ENCODE measurements around the gene WIPF3.
"Not testable (repeated sequence)": the region's sequence is repeated elsewhere in the genome, so short reads cannot be mapped to it uniquely, and the experiment has no call there.

The WIPF3 gene

GRCh38 chr7:29881724-29882123 is 75.4 kb downstream of the WIPF3 start:
- no peak for DNase-seq (ENCODE audit: low spot score)

- DNase-seq (ENCODE audit: low spot score): no peak
Observed at GRCh38 chr7:29882481-29882880, 76.2 kb downstream of the WIPF3 start.

DNA sequence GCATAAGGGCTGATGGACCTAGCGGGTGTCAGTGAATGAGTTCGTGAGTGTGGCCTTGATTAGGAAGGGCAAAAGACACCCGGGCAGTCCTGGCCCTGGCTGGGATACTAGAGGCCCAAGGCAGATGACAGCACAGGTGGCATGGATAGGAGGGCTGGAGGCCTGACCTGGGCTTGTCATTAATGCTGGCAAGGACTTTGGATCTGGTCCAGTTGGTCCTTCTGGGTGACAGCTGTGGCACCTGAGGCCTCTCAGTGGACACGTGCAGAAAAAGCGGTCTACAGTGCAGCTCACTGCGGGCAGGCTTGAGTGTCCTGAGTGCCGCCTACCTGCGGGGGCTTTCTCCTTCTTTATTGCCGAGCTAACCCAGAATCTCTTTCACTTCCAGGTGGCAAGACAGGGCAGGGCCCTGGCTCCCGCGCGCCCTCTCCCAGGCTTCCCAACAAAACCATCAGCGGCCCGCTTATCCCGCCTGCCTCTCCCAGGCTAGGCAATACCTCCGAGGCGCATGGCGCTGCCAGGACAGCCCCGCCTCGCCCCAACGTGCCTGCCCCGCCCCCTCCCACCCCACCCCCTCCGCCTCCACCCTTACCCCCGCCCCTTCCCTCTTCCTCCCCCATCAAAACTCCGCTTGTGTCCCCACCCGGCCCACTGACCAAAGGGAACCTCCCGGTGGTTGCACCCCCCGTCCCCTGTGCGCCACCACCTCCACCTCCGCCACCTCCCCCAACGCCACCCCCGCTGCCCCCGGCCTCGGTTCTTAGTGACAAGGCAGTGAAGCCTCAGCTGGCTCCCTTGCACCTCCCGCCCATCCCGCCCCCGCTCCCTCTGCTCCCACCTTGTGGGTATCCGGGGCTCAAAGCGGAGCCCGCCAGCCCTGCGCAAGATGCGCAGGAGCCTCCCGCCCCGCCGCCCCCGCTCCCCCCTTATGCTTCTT is 77.4 kb downstream of the WIPF3 start:
- no peak for DNase-seq (ENCODE audit: low spot score)

DNA sequence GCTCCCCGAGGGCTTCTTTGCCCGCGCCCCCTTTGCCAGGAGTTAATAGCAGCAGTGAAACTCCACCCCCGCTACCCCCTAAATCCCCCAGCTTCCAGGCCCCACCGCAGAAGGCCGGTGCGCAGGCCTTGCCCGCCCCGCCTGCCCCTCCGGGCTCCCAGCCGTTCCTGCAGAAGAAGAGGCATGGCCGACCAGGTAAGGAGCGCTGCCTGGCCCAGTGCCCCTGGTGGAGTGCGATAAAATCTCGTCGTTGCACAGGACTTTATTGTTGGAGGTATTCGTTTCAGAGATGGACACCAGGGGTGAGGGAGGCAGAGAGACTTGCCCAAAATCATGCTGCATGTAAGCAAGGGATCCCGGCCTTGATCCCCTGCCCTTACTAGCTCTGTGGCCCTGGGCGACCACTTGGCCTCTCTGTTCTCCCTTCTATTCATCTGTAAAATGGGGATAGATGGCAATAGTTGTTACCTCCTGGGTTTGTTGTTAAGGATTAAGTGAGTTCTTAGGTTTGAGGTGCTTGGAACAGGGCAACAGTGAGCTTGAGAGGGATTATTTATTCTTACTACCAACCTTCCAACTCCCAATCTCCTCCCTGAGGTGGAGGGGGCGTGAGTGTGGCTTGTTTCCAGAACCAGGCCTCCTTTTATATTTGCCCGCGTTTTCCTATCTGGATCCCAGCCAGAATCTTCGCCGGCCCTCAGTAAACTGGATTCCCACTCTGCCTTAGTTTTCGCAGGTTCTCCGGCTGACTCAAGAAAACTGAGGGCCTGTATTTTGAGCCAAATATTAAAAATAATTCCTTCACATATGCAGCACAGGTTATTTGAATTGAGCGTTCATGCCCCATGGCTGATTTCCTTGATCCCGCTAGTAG is 78.3 kb downstream of the WIPF3 start:
- DNase-seq (ENCODE audit: low spot score): peak; percentile 36

- no peak for DNase-seq (ENCODE audit: low spot score)
Observed at GRCh38 chr7:29885626-29886025, 79.3 kb downstream of the WIPF3 start.

DNA sequence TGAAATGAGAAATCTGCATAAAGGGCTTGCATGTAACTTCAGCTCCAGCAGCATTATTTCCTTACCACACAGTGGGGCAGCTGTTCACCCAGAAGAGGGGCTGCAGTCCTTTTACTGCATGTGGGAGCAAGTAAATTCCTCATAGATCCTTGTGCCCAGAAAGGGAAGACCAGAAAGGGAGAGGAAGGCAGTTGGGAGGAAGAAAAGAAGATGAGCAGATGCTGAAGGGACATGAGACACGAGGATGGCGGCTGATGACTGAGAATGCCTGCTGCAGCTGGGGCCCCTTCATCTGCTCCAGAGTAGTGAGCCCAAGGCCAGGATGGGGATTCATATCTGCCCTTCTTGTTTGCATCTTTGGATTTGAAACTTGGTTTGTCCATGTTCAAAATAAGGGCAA is 80.5 kb downstream of the WIPF3 start:
- DNase-seq (ENCODE audit: low spot score): no peak

DNA sequence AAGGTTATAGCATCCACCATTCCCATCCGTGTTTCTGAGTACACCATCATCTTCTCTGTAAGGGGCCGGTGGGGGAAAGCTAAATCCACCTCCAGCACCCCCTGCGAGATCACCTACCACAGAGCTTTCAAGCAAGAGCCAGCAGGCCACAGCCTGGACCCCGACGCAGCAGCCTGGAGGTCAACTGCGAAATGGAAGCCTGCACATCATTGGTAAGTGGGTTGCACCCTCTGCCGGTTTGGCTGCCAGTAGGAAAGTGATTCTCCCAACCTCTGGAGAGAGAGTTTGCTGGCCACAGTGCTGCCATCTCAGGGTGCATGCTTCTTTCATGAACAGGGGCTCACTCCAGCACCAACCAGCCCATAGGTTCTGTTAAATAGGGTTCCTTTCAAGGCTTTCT is 81.7 kb downstream of the WIPF3 start:
- no peak for DNase-seq (ENCODE audit: low spot score)

GRCh38 chr7:29889288-29889687 is 83.0 kb downstream of the WIPF3 start:
- no peak for DNase-seq (ENCODE audit: low spot score)

DNA sequence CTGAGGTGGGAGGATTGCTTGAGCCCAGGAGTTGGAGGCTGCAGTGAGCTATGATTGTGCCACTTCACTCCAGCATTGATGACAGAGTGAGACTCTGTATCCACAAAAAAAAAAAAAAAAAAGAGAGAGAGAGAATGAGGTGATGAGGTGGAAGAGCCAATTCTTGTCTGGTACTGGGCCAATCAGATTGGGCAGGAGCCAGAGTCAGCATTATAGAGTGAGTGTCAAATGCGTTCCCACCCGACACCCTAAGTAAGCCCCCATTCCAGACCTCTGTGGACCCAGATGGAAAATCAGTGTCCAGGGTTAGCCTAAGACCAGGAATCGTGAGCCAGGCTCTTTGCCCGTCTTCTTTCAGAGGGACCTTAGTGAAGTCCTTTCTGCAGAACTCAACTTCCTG is 83.9 kb downstream of the WIPF3 start:
- DNase-seq (ENCODE audit: low spot score): no peak

GRCh38 chr7:29890786-29891185 is 84.5 kb downstream of the WIPF3 start:
- DNase-seq (ENCODE audit: low spot score): not testable (repeated sequence)

DNA sequence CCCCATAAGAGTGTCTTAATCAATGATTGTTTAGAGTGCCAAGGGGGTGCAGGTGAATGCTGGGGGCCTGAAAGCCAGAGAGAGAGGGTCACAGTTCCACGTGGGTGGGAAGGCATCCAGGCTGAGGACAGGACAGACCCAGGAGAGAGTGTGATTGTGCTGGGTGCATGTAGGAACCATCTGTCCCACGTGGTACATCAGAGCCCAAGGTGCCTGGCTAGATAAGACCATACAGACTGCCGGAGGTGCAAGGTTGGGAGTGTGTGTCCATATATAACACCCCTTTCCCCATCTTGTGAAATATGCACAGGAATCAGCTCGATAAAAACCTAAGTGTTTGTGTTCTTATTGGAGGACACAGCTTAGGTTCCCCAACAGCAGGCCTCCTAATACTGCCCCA is 85.5 kb downstream of the WIPF3 start:
- DNase-seq (ENCODE audit: low spot score): no peak

DNA sequence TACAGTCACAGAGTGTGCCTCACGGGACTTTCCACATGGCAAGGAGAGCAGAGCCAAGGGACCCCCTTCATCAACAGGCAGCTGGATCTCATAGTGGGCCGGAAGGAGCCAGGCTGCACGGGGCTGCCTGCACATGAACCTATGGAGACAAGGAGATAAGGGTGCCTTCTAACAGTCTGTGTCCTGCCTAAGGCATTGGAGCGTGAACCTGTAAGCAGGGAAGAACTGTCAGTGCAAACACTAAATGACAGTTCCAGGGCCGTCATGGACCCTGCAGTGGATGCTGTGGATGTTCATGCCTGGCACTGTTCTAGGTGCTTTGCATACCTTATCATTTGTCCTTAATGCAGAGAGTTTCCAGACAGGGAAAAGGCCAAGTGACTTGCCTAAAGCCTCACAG is 85.9 kb downstream of the WIPF3 start:
- no peak for DNase-seq (ENCODE audit: low spot score)

DNA sequence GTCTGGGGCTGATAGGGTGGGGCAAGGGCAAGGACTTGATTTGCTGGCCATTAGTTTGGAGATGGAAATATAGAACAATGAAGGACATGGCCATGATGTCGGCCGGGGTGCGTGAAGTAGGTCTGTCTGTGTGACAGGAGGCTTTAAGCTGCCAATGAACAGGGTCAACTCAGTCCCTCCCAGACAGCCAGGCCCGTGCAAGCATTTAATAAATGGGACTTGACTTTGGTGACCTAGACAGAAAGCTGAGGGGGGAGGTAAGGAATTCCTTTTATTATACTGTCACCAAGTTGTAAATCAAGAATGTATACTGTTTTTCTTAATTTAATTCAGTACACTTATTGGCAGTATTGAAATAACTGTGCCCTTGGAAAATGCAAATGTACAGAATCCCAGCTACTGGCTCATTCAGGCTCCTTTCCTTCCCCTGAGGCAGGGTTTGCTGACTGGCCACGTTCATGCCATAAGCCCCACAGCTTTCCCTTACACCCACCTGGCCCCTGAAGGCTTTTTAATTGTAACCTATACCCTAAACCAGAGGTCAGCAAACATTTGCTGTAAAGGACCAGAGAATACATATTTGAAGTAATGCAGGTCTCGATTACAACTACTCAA is 87.2 kb downstream of the WIPF3 start:
- no peak for DNase-seq (ENCODE audit: low spot score)

DNA sequence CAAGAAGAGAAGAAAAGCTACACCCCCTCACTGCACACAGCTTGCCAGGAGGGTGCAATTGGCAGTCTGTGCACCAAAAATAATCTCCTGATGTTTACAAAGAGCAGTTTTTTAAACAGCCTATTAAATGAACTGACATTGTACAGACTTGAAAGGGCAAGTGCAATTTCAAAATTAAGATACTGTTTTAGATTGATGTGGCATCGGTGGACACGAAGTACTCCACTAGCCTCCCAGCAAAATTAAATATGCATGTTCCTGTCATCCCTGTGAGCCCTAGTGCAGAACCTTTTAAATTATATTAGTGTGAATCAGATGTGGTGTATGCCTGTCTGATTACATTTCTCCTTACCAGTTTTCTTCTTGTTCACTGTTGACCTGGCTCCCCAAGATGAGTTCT is 87.9 kb downstream of the WIPF3 start:
- DNase-seq (ENCODE audit: low spot score): no peak

GRCh38 chr7:29895559-29895958 is 89.3 kb downstream of the WIPF3 start:
- DNase-seq (ENCODE audit: low spot score): no peak

DNA sequence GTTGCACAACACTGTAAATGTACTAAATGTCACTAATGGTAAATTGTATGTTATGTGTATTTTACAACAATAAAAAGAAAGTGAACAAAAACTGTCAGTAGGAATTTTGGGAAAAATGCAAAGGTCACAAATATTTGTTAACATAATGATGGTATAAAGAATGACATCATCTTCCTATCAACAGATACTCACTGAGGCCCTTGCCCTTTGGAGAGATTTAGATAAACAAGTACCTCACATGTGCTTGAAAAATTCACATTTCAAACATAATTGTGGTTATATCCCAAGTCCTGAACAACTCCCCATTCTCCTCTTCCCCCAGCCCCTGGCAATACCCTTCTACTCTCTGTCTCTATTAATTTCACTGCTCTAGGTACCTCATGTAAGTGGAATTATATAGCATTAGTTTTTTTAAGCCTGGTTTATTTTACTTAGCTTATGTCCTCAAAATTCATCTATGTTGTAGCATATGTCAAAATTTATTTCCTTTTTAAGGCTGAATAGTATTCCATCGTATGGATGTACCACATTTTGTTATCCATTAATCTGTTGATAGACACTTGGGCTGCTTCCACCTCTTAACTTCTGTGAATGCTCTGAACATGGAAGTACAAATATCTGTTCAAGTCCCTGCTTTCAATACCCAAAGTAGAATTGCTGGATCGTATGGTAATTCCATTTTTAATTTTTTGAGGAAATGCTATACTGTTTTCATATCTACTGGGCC is 90.5 kb downstream of the WIPF3 start:
- DNase-seq (ENCODE audit: low spot score): no peak

DNA sequence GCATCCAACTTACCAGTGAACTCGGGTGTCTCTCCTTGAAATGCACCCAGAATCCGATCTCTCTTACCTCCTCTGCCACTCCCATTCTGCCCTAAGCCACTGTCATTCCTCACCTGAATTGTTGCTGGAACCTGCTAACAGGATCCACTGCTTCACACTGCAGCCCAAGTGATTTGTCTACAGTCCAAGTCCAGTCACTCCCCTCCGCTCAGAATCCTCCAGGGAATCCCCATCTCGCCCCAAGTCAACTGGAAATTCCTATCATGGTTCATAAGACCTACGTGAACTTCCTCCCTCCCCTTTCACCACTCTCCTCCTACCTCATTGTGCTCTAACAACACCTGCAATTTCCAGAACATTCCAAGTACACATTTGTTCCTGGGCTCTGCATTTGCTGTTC is 92.0 kb downstream of the WIPF3 start:
- peak; percentile 54 for DNase-seq (ENCODE audit: low spot score)

GRCh38 chr7:29900745-29901144 is 94.4 kb downstream of the WIPF3 start:
- no peak for DNase-seq (ENCODE audit: low spot score)

- no peak for DNase-seq (ENCODE audit: low spot score)
Observed at GRCh38 chr7:29906200-29907022, 100.1 kb downstream of the WIPF3 start.

DNA sequence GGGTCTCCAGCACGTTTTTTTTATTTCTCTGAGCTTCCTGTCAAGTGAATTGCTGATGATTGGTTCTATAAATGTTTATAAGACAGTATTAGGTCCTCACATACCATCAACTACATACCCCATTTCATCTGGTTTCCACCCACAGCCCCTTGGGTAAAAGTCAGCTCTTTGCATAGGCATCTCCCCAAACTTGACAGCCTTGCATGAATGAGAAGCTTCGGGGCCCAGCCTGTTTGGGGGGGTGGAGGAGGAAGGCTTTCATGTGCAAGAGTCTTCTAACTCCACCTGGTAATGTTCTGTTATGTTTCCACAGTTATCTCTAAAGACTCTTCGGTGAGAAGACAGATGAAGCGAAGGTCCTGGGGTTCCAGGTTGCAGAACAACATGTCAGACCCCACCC is 107.9 kb downstream of the WIPF3 start:
- DNase-seq (ENCODE audit: low spot score): no peak

Data from kidney tubule cell (primary cell).